ENCODE measurements around the gene RNF14. TPM values are rescaled to one million over a fixed set of nuclear protein-coding genes. Genes with fewer than 3 reads are reported as not detected.
"Not testable (repeated sequence)": the region's sequence is repeated elsewhere in the genome, so short reads cannot be mapped to it uniquely, and the experiment has no call there.

The RNF14 gene
- total RNA-seq, 3 donors from 2014 or later = 33.9 to 37.9 (median 35.2) TPM

GRCh38 chr5:142032150-142032549 lies 63.2 kb downstream of the RNF14 start:
- DNase-seq (no peak), ATAC-seq (no peak)
- Mint-ChIP-seq H3K4me3 (no peak overlapping the region), H3K9me3 (no peaks in the 10 kb centered on the region), H3K36me3 (ENCODE audit: insufficient read depth) (no peaks in the 10 kb centered on the region), H3K27me3 (ENCODE audit: low read depth) (no peaks in the 10 kb centered on the region), H3K4me1 (ENCODE audit: low read depth) (peaks cover 10% of the 10 kb centered on the region)

GRCh38 chr5:142032747-142033631 lies 64.1 kb downstream of the RNF14 start:
- no peaks in the 10 kb centered on the region for H3K27me3 Mint-ChIP-seq (ENCODE audit: low read depth)
- ATAC-seq (no peak), DNase-seq (no peak)
- no peaks in the 10 kb centered on the region for H3K9me3 Mint-ChIP-seq
- H3K36me3 Mint-ChIP-seq (ENCODE audit: insufficient read depth) = no peaks in the 10 kb centered on the region
- H3K4me1 Mint-ChIP-seq (ENCODE audit: low read depth) = peaks cover 10% of the 10 kb centered on the region
- no peak overlapping the region for H3K4me3 Mint-ChIP-seq

GRCh38 chr5:142033632-142034567 lies 65.0 kb downstream of the RNF14 start:
- H3K27me3 Mint-ChIP-seq (ENCODE audit: low read depth); H3K36me3 Mint-ChIP-seq (ENCODE audit: insufficient read depth); H3K9me3 Mint-ChIP-seq; DNase-seq; ATAC-seq; H3K4me3 Mint-ChIP-seq; H3K4me1 Mint-ChIP-seq (ENCODE audit: low read depth): not testable (repeated sequence)

- no peak overlapping the region for H3K4me3 Mint-ChIP-seq
- H3K27me3 Mint-ChIP-seq (ENCODE audit: low read depth) = no peaks in the 10 kb centered on the region
- no peaks in the 10 kb centered on the region for H3K36me3 Mint-ChIP-seq (ENCODE audit: insufficient read depth)
- no peak for ATAC-seq
- peaks cover 10% of the 10 kb centered on the region for H3K4me1 Mint-ChIP-seq (ENCODE audit: low read depth)
- no peak for DNase-seq
- no peaks in the 10 kb centered on the region for H3K9me3 Mint-ChIP-seq
Observed at GRCh38 chr5:142034994-142035393, 66.1 kb downstream of the RNF14 start.

GRCh38 chr5:142036918-142037317 lies 68.0 kb downstream of the RNF14 start:
- no peak for DNase-seq
- ATAC-seq = no peak
- Mint-ChIP-seq H3K36me3 (ENCODE audit: insufficient read depth) (no peaks in the 10 kb centered on the region), H3K9me3 (no peaks in the 10 kb centered on the region), H3K4me1 (ENCODE audit: low read depth) (peaks cover 10% of the 10 kb centered on the region), H3K27me3 (ENCODE audit: low read depth) (no peaks in the 10 kb centered on the region), H3K4me3 (no peak overlapping the region)

GRCh38 chr5:142037599-142037998 lies 68.7 kb downstream of the RNF14 start:
- H3K27me3 Mint-ChIP-seq (ENCODE audit: low read depth); H3K4me3 Mint-ChIP-seq; DNase-seq; ATAC-seq; H3K9me3 Mint-ChIP-seq; H3K4me1 Mint-ChIP-seq (ENCODE audit: low read depth); H3K36me3 Mint-ChIP-seq (ENCODE audit: insufficient read depth): not testable (repeated sequence)

GRCh38 chr5:142038735-142039134 lies 69.8 kb downstream of the RNF14 start:
- DNase-seq (no peak), ATAC-seq (no peak)
- H3K36me3 Mint-ChIP-seq (ENCODE audit: insufficient read depth) = no peaks in the 10 kb centered on the region
- no peaks in the 10 kb centered on the region for H3K27me3 Mint-ChIP-seq (ENCODE audit: low read depth)
- no peak overlapping the region for H3K4me3 Mint-ChIP-seq
- H3K9me3 Mint-ChIP-seq = no peaks in the 10 kb centered on the region
- peaks cover 10% of the 10 kb centered on the region for H3K4me1 Mint-ChIP-seq (ENCODE audit: low read depth)

Other genes with a start within 250 kb of the RNF14 start
- under 1 TPM; 0.05 to 0.24 (median 0.14) TPM for gene PCDH1, start 90.7 kb upstream of the RNF14 start, total RNA-seq
- gene DELE1, start 45.2 kb upstream of the RNF14 start, total RNA-seq = 10 to 100 TPM; 40.3 to 59.8 (median 49.8) TPM
- under 1 TPM; 0.13 to 0.65 (median 0.24) TPM for gene PCDH12, start 10.9 kb upstream of the RNF14 start, total RNA-seq
- 100 to 1,000 TPM; 147 to 196 (median 149) TPM for gene GNPDA1, start 43.9 kb downstream of the RNF14 start, total RNA-seq
- gene NDFIP1, start 139.7 kb downstream of the RNF14 start, total RNA-seq = 100 to 1,000 TPM; 115 to 145 (median 117) TPM

Measured in activated T-cell treated with anti-CD3 and anti-CD28 coated beads, Interleukin-2, amount 50 U/mL, for 4 hours (primary cell).